Activated T-cell treated with anti-CD3 and anti-CD28 coated beads, Interleukin-2, amount 50 U/mL, for 72 hours (primary cell): ENCODE data around the gene MAML3. TPM values are rescaled to one million over a fixed set of nuclear protein-coding genes. Genes with fewer than 3 reads are reported as not detected.

Source experiments
- ATAC-seq, 2 donors: fragments of 150-1000 bp; cut with Tn5 transposase; replicated peaks in 1 of 2; 2 replicates each; pipeline ENCODE4 v1.10.0; 2021; ENCODE audit warnings: moderate library complexity in 2 of 2, mild to moderate bottlenecking in 1 of 2
- DNase-seq, 2 donors: peaks; one replicate each; pipeline ENCODE4 v3.0.0; 2021 to 2022; ENCODE audit warnings: mixed read lengths in 1 of 2
- H3K27ac Mint-ChIP-seq: one replicate; pipeline ENCODE4 v1.8.0; 2022; ENCODE audit warnings: mild to moderate bottlenecking, moderate library complexity, mixed read lengths
- H3K27me3 Mint-ChIP-seq: one replicate; pipeline ENCODE4 v1.8.0; 2022; ENCODE audit warnings: low read depth, mixed read lengths
- H3K36me3 Mint-ChIP-seq, 2 donors: one replicate each; pipeline ENCODE4 v1.8.0; 2022; ENCODE audit warnings: mixed read lengths in 2 of 2, mild to moderate bottlenecking in 1 of 2; ENCODE audit not compliant: insufficient read depth in 2 of 2
- H3K4me1 Mint-ChIP-seq: one replicate; pipeline ENCODE4 v1.8.0; 2022; ENCODE audit warnings: low read depth, mixed read lengths
- H3K4me3 Mint-ChIP-seq, 2 donors: one replicate each; pipeline ENCODE4 v1.8.0; 2022; ENCODE audit warnings: mild to moderate bottlenecking in 2 of 2, mixed read lengths in 2 of 2, moderate library complexity in 2 of 2
- H3K9me3 Mint-ChIP-seq, 2 donors: one replicate each; pipeline ENCODE4 v1.8.0; 2022; ENCODE audit warnings: mixed read lengths in 2 of 2
- total RNA-seq, 2 donors: library from RNA; stranded (reverse); gene quantifications; one replicate each; pipeline ENCODE4 v1.2.3, GENCODE V29; 2022

The MAML3 gene
- total RNA-seq, 2 donors from 2014 or later: 5.3 to 5.5 TPM

- no peak for DNase-seq
- ATAC-seq: no peak
- H3K36me3 Mint-ChIP-seq: no peaks in the 10 kb centered on the region
- H3K27ac Mint-ChIP-seq: no peak overlapping the region
- H3K9me3 Mint-ChIP-seq: no peaks in the 10 kb centered on the region
- no peak overlapping the region for H3K4me3 Mint-ChIP-seq
- H3K27me3 Mint-ChIP-seq: no peaks in the 10 kb centered on the region
- H3K4me1 Mint-ChIP-seq: no peaks in the 10 kb centered on the region
Measured at GRCh38 chr4:139776235-139776634, 377.7 kb downstream of the MAML3 start.

- Mint-ChIP-seq H3K27me3 (no peaks in the 10 kb centered on the region), H3K9me3 (no peaks in the 10 kb centered on the region), H3K4me3 (no peak overlapping the region), H3K4me1 (no peaks in the 10 kb centered on the region), H3K36me3 (no peaks in the 10 kb centered on the region), H3K27ac (no peak overlapping the region)
- DNase-seq (no peak), ATAC-seq (no peak)
Measured at GRCh38 chr4:139774759-139775487, 379.1 kb downstream of the MAML3 start.

- Mint-ChIP-seq H3K27me3 (no peaks in the 10 kb centered on the region), H3K9me3 (no peaks in the 10 kb centered on the region), H3K36me3 (no peaks in the 10 kb centered on the region), H3K4me1 (no peaks in the 10 kb centered on the region), H3K27ac (no peak overlapping the region), H3K4me3 (no peak overlapping the region)
- DNase-seq: no peak
- ATAC-seq: no peak
Measured at GRCh38 chr4:139773560-139774318, 380.2 kb downstream of the MAML3 start.

GRCh38 chr4:139770361-139770760 is 383.6 kb downstream of the MAML3 start:
- H3K4me3 Mint-ChIP-seq: no peak overlapping the region
- no peaks in the 10 kb centered on the region for H3K9me3 Mint-ChIP-seq
- ATAC-seq (no peak), DNase-seq (no peak)
- H3K4me1 Mint-ChIP-seq: no peaks in the 10 kb centered on the region
- no peaks in the 10 kb centered on the region for H3K36me3 Mint-ChIP-seq
- H3K27me3 Mint-ChIP-seq: no peaks in the 10 kb centered on the region
- H3K27ac Mint-ChIP-seq: no peak overlapping the region

GRCh38 chr4:139769364-139769763 is 384.6 kb downstream of the MAML3 start:
- H3K4me3 Mint-ChIP-seq: no peak overlapping the region

GRCh38 chr4:139768896-139769295 is 385.1 kb downstream of the MAML3 start:
- Mint-ChIP-seq H3K36me3 (no peaks in the 10 kb centered on the region), H3K4me1 (no peaks in the 10 kb centered on the region), H3K27me3 (no peaks in the 10 kb centered on the region), H3K9me3 (no peaks in the 10 kb centered on the region), H3K4me3 (no peak overlapping the region), H3K27ac (no peak overlapping the region)
- no peak for DNase-seq
- ATAC-seq: no peak

More at GRCh38 chr4:139769364-139769763, 384.6 kb downstream of the MAML3 start:
- Mint-ChIP-seq H3K27me3 (no peaks in the 10 kb centered on the region), H3K9me3 (no peaks in the 10 kb centered on the region), H3K27ac (no peak overlapping the region), H3K36me3 (no peaks in the 10 kb centered on the region), H3K4me1 (no peaks in the 10 kb centered on the region)
- ATAC-seq (no peak), DNase-seq (no peak)

- DNase-seq (no peak), ATAC-seq (no peak)
- Mint-ChIP-seq H3K27ac (no peak overlapping the region), H3K4me3 (no peak overlapping the region), H3K27me3 (no peaks in the 10 kb centered on the region), H3K4me1 (no peaks in the 10 kb centered on the region), H3K36me3 (no peaks in the 10 kb centered on the region), H3K9me3 (no peaks in the 10 kb centered on the region)
Measured at GRCh38 chr4:139768366-139768765, 385.6 kb downstream of the MAML3 start.

- DNase-seq: no peak
- H3K27ac Mint-ChIP-seq: no peak overlapping the region
- no peaks in the 10 kb centered on the region for H3K4me1 Mint-ChIP-seq
- no peaks in the 10 kb centered on the region for H3K27me3 Mint-ChIP-seq
- no peaks in the 10 kb centered on the region for H3K9me3 Mint-ChIP-seq
- ATAC-seq: no peak
- H3K36me3 Mint-ChIP-seq: no peaks in the 10 kb centered on the region
- H3K4me3 Mint-ChIP-seq: no peak overlapping the region
Measured at GRCh38 chr4:139767585-139767984, 386.4 kb downstream of the MAML3 start.

- no peak overlapping the region for H3K4me3 Mint-ChIP-seq
- no peaks in the 10 kb centered on the region for H3K4me1 Mint-ChIP-seq
- no peak for DNase-seq
- ATAC-seq: no peak
- H3K9me3 Mint-ChIP-seq: no peaks in the 10 kb centered on the region
- no peaks in the 10 kb centered on the region for H3K36me3 Mint-ChIP-seq
- no peak overlapping the region for H3K27ac Mint-ChIP-seq
- no peaks in the 10 kb centered on the region for H3K27me3 Mint-ChIP-seq
Measured at GRCh38 chr4:139767168-139767567, 386.8 kb downstream of the MAML3 start.

- Mint-ChIP-seq H3K27ac (no peak overlapping the region), H3K4me3 (no peak overlapping the region), H3K36me3 (no peaks in the 10 kb centered on the region), H3K4me1 (no peaks in the 10 kb centered on the region), H3K27me3 (no peaks in the 10 kb centered on the region), H3K9me3 (no peaks in the 10 kb centered on the region)
- ATAC-seq (no peak), DNase-seq (no peak)
Measured at GRCh38 chr4:139764686-139765310, 389.2 kb downstream of the MAML3 start.

GRCh38 chr4:139764182-139764581 is 389.8 kb downstream of the MAML3 start:
- Mint-ChIP-seq H3K4me3 (no peak overlapping the region), H3K36me3 (no peaks in the 10 kb centered on the region), H3K4me1 (no peaks in the 10 kb centered on the region), H3K27me3 (no peaks in the 10 kb centered on the region), H3K9me3 (no peaks in the 10 kb centered on the region), H3K27ac (no peak overlapping the region)
- no peak for DNase-seq
- no peak for ATAC-seq

GRCh38 chr4:139763672-139764071 is 390.3 kb downstream of the MAML3 start:
- H3K4me1 Mint-ChIP-seq: no peaks in the 10 kb centered on the region
- H3K27ac Mint-ChIP-seq: no peak overlapping the region
- H3K36me3 Mint-ChIP-seq: no peaks in the 10 kb centered on the region

GRCh38 chr4:139763205-139763604 is 390.8 kb downstream of the MAML3 start:
- DNase-seq: no peak
- ATAC-seq: no peak
- Mint-ChIP-seq H3K9me3 (no peaks in the 10 kb centered on the region), H3K4me1 (no peaks in the 10 kb centered on the region), H3K4me3 (no peak overlapping the region), H3K27me3 (no peaks in the 10 kb centered on the region), H3K36me3 (no peaks in the 10 kb centered on the region), H3K27ac (no peak overlapping the region)

More at GRCh38 chr4:139763672-139764071, 390.3 kb downstream of the MAML3 start:
- Mint-ChIP-seq H3K27me3 (no peaks in the 10 kb centered on the region), H3K9me3 (no peaks in the 10 kb centered on the region), H3K4me3 (no peak overlapping the region)
- ATAC-seq (no peak), DNase-seq (no peak)
